Muscle of arm (tissue), 12 donors: ENCODE data around the gene HCK. TPM values are rescaled to one million over a fixed set of nuclear protein-coding genes. Genes with fewer than 3 reads are reported as not detected.

Experiments
- DNase-seq: peaks from one replicate; pipeline ENCODE4 v3.0.0-alpha.2; 2013
- polyA plus RNA-seq, 12 donors: library from polyadenylated mRNA; unstranded; fragments of 120-200 nt; gene quantifications; one replicate each; pipeline ENCODE4 v1.2.1, GENCODE V29; 2013; ENCODE audit not compliant: insufficient read length in 12 of 12

The HCK gene
- polyA plus RNA-seq, 12 donors, result 2.9 to 9.2 (median 3.8) TPM; not detected in 1

DNA sequence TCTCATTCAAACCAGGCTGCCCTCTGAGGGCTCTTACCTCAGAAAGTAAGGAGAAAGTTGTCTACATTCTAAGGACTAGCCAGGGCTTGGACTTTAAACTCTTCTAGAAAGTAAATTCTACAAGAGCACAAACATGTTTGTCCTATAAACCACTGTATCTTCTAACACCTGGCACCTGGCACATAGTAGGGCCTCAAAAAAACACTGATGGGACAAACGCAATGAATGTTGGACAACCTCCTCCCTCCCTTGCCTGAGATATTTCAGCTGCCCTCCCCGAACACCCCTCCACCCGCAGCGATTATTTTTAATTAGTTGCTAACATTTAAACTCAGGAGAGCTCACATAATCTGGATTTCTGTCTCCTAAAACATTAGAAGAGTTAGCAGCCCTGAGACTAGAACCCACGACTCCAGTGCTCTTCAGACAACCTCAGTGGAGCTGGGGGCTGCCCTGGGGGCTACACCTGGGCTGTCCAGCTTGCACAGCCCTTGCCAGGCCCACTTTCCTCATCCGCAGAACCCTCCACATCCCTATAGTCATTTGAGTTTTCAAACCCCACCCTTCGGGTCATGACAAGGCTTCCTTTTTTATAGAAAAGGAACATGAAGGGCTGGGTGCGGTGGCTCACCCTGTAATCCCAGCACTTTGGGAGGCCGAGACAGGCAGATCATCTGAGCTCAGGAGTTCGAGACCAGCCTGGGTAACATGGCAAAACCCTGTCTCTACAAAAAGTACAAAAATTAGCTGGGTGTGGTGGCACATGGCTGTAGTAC is 4.9 kb downstream of the HCK start:
- DNase-seq, result no peak

DNA sequence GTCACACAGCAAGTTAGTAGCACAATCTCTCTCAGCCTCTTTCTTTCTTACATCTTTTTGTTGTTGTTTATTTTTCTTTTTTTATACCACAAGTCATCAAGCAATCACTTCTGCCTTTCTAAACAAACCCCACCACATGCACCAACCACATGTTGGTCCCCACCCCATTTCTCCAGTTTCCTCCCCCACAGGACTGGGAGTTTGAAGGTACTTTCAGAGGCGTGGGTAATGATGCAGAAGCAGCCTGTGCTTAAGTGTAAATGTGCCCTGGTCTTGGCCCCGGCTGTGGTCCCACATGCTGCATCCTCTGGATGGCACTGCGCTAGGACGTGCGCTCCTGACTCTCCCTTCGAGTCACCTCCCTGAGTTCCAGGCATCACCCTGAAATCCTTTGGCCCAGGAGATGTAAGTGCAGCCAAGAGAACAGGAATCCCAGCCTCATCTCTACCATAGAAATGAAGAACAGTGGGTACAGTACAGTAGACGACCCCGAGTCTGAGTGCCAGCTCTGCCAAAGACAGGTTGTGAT is 5.7 kb downstream of the HCK start:
- no peak for DNase-seq

DNA sequence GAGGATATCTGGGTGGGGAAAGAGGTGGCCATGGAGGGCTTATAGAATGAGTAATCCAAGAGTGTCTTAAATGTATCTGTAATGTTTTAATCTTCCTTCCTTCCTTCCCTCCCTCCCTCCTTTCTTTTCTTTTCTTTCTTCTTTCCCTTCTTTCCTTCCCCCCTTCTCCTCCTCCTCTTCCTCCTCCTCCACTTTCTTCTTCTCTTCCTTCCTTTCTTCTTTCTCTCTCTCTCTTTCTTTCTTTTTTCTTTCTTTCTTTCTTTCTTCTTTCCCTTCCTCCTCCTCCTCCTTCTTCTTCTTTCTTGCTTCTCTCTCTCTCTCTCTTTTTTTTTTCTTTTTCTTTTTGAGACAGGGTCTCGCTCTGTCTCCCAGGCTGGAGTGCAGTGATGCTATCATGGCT is 7.1 kb downstream of the HCK start:
- DNase-seq, result no peak

DNA sequence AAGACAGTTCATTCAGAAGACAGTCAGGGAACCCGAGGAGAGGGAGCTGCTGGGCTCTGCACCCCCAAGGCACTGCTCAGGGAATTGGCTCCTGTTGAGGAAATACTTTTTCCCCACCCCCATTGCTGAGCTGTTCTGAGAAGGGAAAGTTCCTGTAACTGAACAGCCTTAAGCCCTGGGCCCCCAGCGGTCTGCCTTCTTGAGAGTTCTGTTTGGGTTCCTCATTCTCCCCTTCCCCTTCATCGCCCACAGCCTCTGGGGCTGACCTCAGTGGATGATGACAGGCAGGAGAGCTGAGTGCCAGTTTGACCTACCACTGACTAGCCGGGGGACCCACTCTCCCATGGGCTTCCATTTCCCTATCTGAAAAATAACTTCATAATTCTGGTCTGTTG is 10.7 kb downstream of the HCK start:
- DNase-seq, result no peak

DNA sequence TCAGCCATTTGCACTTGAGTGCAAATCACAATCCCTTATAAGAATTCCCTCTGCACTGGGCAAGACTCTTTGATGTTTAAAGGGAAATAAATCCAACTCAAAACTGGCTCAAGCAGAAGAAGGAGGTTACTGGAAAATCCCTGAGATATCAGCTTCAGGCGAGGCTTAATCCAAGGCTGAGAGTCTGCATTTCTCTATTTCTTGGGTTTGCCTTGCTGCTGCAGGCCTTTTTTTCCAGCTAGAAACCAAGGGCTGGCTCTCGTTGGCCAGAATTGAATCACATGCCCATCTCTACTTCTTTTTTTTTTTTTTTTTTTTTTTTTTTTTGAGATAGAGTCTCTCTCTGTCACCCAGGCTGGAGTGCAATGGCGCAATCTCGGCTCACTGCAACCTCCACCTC is 11.7 kb downstream of the HCK start:
- no peak for DNase-seq

DNA sequence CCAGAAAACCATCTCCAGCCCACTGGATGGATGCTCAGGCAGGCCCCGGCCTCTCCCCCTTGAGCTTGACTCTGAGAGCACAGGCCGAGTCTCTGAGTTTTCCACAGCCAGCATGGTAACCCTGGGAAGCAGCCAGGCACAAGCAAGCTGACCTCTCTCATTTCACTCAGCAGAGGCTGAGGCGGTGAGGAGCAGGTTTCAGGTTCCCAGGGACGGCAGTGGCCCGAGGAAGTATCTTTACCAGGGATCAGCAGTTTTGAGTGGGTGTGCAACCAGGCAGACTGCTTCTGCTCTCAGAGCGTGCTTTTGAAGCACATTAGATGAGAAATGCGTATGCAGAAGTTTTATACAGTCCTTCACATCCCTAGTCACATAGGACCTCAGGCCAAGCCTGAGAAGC is 12.6 kb downstream of the HCK start:
- DNase-seq, result no peak

DNA sequence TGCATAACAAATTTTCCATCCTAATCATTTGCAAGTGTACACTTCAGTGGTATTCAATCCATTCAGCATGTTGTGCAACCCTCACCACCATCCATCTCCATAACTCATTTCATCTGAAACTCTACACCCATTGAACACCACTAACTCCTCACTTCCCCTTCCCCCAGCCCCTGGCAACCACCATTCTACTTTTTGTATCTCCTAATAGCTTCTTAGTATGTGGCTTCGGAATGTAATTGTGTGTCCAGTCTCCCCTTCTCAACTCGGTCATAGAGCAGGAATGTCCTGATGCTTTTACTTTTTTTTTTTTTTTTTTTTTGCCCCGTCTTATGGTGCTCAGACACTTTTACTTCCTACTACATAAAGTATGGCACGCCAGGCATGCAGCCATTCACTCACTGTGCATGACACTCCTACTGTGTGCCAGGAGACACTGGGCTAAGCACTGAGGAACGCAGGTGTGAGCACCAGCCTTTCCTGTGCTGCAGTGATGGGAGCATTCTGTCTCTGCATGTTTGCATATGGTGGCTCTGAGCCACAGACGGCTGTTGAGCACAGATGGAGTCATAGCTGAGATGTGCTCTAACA is 15.3 kb downstream of the HCK start:
- DNase-seq, result no peak

DNA sequence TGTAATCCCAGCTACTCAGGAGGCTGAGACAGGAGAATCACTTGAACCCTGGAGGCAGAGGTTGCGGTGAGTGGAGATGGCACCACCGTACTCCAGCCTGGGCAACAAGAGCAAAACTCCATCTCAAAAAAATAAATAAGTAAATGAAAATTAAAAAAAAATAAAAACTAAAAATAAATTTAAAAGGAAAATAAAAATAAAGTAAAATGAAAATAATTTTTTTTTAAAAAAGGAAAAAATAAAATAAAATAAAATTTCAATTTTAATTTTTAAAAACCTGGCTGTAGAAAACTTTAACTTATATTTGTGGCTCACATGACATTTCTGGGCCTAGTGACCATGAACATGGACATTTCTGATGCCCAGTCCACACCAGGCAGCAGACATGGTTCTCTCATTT is 16.1 kb downstream of the HCK start:
- no peak for DNase-seq

DNA sequence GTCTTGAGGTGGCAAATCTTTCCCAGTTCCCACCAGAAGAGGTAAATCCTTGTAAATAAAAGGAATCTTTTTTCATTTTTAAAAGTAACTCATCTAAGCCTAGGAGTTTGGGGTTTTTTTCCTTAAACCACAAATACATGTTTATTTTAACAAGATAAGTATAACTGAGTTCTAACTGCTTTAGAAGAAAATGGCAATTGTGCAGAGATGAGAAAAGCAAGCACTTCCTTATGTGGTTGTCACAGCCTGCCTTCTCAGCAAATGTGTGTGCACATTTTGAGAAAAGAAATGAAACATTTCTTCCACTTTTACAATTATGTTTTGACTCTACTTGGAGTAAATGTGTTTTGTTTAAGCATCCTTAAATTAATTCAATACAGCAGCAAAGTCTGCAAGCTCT is 17.7 kb downstream of the HCK start:
- DNase-seq, result no peak

DNA sequence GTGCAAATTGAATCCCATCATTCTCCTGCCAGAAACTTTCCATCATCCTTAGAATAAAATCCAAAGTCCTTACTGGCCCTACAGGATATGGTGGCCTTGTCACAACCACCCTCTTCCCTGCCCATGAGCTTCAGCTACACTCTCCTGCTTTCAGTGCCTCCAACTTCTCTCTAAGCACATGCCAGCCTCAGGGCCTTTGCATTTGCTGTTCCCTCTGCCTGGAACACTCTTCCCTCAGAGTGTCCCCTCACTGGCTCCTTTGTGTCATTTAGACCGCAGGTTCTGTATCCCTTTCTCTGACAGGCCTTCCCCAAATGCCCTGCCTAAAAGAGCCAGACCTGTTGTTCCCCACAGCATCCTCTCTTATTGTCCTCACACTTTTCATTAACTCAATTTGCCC is 18.2 kb downstream of the HCK start:
- DNase-seq, result no peak

DNA sequence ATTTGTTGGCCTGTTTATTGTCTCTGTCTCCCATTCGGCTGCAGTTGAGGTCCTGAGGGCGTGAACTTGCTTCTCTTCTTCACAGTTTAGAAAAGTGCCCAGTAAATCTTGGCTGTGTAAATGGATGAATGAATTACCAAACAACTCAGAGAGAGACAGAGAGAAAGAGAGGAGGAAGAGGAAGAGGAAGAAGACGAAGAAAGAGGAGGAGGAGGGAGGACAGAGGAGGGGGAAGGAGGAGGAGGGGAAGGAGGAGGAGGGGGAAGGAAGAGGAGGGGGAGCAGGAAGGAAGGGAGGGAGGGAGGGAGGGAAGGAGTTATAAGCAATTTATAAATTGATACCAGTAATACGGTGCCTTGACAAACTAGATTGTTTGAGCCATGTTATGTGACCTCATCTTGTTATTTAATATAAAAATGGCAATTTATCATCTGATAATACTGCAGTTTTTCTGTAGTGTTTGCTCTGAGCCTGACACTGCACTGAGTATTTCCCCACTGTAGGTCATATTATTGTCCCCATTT is 18.7 kb downstream of the HCK start:
- DNase-seq, result no peak

DNA sequence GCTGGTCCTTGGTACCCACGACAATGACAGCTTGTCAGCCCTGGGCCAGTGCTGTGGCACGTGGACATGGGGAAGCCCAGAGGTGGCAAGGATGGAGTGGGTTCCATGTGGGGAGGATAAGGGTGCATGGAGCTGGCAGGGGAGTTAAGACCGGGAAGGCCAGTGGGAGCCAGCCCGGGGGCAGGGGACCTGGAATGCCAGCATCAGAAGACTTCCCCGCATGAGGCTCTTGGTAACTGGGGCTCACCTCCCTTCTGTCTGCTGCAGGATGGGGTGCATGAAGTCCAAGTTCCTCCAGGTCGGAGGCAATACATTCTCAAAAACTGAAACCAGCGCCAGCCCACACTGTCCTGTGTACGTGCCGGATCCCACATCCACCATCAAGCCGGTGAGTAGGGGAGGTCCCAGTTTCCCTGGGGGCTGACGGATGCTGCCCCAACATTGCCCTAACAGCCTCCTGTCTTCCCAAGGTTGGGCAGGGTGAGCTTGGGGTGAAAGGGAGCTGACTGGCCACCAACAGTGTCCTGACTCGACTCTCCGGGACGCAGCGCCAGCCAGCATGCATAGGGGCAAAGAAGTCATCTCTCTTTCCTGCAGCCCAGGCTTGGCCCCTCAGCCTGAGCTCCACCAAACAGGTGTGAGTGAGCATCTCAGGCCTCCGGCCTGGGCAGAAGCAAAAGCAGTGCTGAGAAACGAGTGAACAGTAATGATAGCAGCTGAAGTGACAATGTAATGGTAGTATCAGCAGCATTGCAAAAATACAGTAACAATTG is 19.5 kb downstream of the HCK start:
- DNase-seq, result no peak

DNA sequence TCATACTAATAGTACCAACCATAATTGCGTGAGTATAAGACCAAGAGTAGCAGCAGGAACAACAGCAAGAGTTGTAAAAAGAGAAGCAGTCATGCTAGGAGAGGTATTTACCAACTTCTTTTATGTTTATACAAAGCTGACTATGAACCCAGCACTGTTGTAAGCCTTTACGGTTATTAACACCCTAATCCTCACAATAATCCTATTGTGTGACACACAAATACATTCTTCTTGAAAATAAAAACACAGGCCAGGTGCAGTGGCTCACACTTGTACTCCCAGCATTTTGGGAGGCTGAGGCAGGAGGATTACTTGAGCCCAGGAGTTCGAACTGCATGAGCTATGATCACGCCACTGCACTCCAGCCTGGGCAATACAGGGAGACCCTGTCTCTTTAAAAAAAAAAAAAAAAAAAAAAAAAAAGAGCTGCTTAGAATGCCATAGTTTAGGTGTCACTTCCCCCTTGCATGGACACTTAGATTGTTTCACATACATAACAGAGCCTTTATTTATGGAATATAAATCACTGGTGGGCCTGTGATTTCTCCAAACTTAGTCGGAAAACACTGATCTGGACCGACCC is 20.2 kb downstream of the HCK start:
- no peak for DNase-seq

DNA sequence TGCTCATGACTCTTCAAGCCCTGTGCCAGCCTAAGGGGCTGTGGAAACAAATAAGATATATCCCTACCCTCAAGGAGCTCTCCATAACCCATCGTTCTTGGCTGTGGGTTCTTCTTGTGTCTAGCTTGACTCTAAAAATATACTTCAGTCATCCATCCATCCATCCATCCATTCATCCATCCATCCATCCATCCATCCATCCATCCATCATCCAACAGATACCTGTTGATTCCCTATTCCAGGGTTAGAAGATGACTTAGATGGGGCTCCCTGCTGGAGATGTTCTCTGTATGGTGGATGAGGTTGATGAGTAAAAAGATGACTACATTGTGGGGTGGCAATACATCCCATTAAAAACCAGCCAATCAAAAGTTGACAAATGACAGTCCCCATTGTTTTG is 23.5 kb downstream of the HCK start:
- no peak for DNase-seq

DNA sequence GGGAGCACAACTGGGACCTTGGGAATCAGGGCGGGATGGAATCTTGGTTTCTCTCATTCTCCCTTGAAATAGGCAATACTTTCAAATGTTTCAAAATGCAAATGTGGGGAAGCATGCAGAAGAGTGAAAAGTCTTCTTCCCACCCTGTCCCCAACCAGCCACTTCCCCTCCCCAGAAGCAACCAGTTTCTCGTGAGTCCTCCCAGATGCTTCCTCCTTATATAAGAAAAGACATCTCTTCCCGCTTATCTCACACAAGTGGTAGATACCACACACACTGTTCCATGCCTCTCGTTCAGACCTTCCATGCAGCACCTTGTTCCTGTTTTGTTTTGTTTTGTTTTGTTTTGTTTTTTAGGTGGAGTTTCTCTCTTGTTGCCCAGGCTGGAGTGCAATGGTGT is 25.1 kb downstream of the HCK start:
- DNase-seq, result no peak

DNA sequence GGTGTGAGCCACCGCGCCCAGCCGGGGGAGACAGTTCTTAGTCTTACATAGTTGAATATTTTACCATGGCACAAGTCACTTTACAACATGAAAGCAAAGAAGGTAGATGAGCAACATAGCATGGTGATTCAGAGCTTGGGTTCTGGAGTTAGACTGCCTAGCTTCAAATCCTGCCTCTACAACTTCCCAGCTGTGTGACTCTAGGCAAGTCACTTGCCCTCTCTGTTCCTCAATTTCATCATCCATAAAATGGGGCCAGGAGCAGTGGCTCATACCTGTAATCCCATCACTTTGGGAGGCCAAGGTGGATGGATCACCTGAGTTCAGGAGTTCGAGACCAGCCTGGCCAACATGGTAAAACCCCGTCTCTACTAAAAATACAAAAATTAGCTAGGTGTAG is 26.3 kb downstream of the HCK start:
- DNase-seq, result no peak

DNA sequence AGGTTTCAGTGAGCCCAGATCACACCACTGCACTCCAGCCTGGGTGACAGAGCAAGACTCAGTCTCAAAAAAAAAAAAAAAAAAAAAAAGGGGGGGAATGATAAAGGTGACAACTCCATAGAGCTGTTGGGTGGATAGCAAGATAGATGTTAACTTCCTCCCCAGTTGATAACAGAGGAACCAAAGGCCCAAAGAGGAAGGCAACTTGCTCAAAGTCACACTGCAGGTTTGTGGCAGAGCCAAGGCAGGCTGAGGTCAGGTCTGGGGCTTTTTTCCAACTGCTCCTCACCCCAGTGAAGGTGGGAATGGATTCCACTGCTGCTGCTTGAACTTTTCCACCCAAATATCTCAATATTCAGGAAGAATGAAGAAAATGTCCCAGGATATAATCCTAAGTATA is 26.7 kb downstream of the HCK start:
- no peak for DNase-seq

DNA sequence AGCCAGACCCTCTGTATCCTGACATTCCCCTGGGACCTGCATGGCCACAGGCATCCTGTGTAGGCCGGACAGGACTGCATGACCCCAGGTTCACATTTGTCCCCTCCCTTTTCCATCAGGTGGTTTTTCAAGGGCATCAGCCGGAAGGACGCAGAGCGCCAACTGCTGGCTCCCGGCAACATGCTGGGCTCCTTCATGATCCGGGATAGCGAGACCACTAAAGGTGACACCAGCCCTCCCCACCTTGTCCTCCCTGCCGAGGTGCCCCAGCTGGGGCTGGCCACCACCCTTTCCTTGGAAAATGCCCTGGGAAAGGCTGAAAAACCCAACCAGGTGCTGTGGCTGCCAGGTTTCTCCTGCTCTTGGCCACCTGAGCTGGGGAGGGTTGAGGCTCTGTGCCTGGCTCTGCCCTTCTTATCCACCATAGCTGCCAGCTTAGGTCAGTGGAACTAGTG is 27.6 kb downstream of the HCK start:
- no peak for DNase-seq

DNA sequence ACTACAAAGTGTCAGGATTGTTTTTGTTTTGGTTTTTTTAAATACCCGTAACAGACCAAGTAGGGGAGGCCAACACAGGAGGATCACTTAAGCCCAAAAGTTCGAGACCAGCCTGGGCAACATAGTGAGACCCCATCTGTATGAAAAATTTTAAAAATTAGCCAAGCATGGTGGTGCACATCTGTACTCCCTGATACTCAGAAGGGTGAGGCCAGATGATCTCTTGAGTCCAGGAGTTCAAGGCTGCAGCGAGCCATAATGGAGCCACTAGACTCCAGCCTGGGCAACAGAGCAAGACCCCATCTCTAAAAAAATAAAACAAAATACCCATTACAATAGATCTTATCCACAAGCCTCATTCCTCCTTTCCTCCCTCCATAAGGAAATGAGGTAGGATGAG is 28.7 kb downstream of the HCK start:
- no peak for DNase-seq

DNA sequence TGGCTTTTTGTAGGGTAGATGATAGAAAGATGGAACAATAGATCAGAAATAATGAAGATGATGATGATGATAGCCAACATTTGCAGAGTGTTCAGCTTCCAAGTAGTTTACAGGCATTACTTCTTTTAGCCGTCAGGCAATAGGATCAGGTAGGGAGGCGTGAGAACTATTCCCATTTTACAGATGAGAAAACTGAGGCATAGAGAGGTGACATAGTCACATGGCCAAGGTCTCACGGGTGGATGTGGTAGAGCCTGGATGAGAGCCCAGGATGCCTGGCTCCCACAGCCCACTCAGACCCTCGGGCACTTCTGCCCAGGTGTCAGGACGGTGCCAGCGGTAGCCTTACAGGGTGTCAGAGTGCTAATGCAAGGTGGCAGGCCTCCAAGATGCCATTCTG is 31.4 kb downstream of the HCK start:
- no peak for DNase-seq

DNA sequence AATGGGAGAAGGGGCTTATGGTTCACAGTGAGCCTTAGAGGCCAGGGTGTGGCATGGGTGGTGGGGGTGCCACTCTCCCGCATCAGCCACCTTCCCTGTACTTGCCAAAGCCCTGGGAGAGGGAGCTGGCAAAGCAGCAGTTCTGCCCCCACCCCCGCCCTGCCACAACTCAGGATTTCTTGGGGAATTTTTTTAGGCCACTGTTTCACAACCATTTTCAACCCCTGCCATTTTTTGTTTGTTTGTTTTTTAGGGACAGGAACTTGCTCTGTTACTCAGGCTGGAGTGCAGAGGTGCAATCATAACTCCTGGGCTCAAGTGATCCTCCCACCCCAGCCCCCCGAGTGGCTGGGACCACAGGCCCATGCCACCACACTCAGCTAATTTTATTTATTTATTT is 35.0 kb downstream of the HCK start:
- DNase-seq, result no peak

DNA sequence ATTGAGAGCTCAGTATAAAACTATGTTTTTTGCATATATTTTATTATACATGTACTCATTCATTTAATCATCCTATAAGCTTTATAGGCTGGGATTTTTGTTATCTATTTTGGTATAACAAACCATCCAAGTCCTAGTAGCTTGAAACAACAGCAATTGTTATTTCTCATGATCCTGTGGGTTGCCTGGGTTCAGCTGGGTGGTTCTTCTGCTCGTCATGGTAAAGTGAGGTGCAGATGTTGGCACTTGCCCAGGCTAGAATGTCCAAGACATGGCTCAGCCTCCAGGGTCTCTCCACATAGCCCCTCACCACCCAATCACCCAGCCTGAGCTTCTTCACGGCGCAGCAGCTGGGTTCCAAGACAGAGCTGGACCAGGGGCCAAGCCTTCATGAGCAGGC is 36.7 kb downstream of the HCK start:
- no peak for DNase-seq
